Muscle layer of duodenum (tissue), 2 donors: ENCODE results near the gene LASP1.

ENCODE experiments used
- H3K27ac ChIP-seq: one replicate; pipeline ENCODE4 v1.7.0; 2013; ENCODE audit warnings: mild to moderate bottlenecking, low read length
- H3K27me3 ChIP-seq: one replicate; pipeline ENCODE4 v1.7.0; 2013; ENCODE audit warnings: low read depth, mild to moderate bottlenecking, control low read depth, low read length
- H3K36me3 ChIP-seq, 2 donors: one replicate each; pipeline ENCODE4 v1.7.0; 2013; ENCODE audit warnings: low read length in 2 of 2, control low read depth in 1 of 2, mild to moderate bottlenecking in 1 of 2; ENCODE audit not compliant: insufficient read depth in 2 of 2, control insufficient read depth in 1 of 2
- H3K4me1 ChIP-seq, 2 donors: one replicate each; pipeline ENCODE4 v1.7.0; 2013; ENCODE audit warnings: low read length in 2 of 2, mild to moderate bottlenecking in 2 of 2, control low read depth in 1 of 2, moderate library complexity in 1 of 2; ENCODE audit not compliant: insufficient read depth in 2 of 2, control insufficient read depth in 1 of 2
- H3K4me3 ChIP-seq, 2 donors: one replicate each; pipeline ENCODE4 v1.7.0; 2013; ENCODE audit warnings: low read length in 2 of 2, low read depth in 1 of 2, mild to moderate bottlenecking in 1 of 2
- H3K9me3 ChIP-seq, 2 donors: one replicate each; pipeline ENCODE4 v1.7.0; 2013; ENCODE audit warnings: low read length in 2 of 2, control low read depth in 1 of 2, mild to moderate bottlenecking in 1 of 2; ENCODE audit not compliant: control insufficient read depth in 1 of 2
- donor health status: healthy.

LASP1 gene

GRCh38 chr17:38915639-38915995, 45.8 kb downstream of the LASP1 start:
- Histone ChIP-seq H3K4me3 (no peak overlapping the region), H3K9me3 (no peaks in the 10 kb centered on the region), H3K36me3 (peaks cover 58% of the 10 kb centered on the region in 2 donors), H3K27ac (no peak overlapping the region), H3K4me1 (peaks cover 7 to 48% of the 10 kb centered on the region in 2 donors), H3K27me3 (no peaks in the 10 kb centered on the region)

- Histone ChIP-seq H3K4me1 (peaks cover 7 to 55% of the 10 kb centered on the region in 2 donors), H3K9me3 (no peaks in the 10 kb centered on the region), H3K27me3 (no peaks in the 10 kb centered on the region), H3K27ac (no peak overlapping the region), H3K36me3 (peaks cover 52 to 58% of the 10 kb centered on the region in 2 donors), H3K4me3 (no peak overlapping the region)
Observed at GRCh38 chr17:38916771-38917170, 46.9 kb downstream of the LASP1 start.

- peaks cover 7 to 55% of the 10 kb centered on the region in 2 donors for H3K4me1 ChIP-seq
- H3K9me3 ChIP-seq, result no peaks in the 10 kb centered on the region
- H3K4me3 ChIP-seq, result no peak overlapping the region
- no peaks in the 10 kb centered on the region for H3K27me3 ChIP-seq
- H3K27ac ChIP-seq, result no peak overlapping the region
- H3K36me3 ChIP-seq, result peaks cover 52 to 58% of the 10 kb centered on the region in 2 donors
Observed at GRCh38 chr17:38917259-38917658, 47.4 kb downstream of the LASP1 start.

GRCh38 chr17:38918129-38918913, 48.5 kb downstream of the LASP1 start:
- Histone ChIP-seq H3K36me3 (peaks cover 48 to 58% of the 10 kb centered on the region in 2 donors), H3K4me1 (peaks cover 0 to 55% of the 10 kb centered on the region in 2 donors), H3K9me3 (no peaks in the 10 kb centered on the region), H3K4me3 (no peak overlapping the region), H3K27me3 (no peaks in the 10 kb centered on the region), H3K27ac (no peak overlapping the region)

- Histone ChIP-seq H3K36me3 (peaks cover 46 to 57% of the 10 kb centered on the region in 2 donors), H3K4me1 (peaks cover 0 to 55% of the 10 kb centered on the region in 2 donors), H3K27me3 (no peaks in the 10 kb centered on the region), H3K9me3 (no peaks in the 10 kb centered on the region), H3K4me3 (no peak overlapping the region), H3K27ac (no peak overlapping the region)
Observed at GRCh38 chr17:38918916-38919315, 49.1 kb downstream of the LASP1 start.

GRCh38 chr17:38919316-38920078, 49.6 kb downstream of the LASP1 start:
- H3K4me1 ChIP-seq, result peaks cover 0 to 52% of the 10 kb centered on the region in 2 donors
- H3K27ac ChIP-seq, result no peak overlapping the region
- H3K27me3 ChIP-seq, result no peaks in the 10 kb centered on the region
- H3K4me3 ChIP-seq, result no peak overlapping the region
- no peaks in the 10 kb centered on the region for H3K9me3 ChIP-seq
- H3K36me3 ChIP-seq, result peaks cover 43 to 51% of the 10 kb centered on the region in 2 donors

GRCh38 chr17:38920374-38921291, 50.8 kb downstream of the LASP1 start:
- no peaks in the 10 kb centered on the region for H3K27me3 ChIP-seq
- H3K9me3 ChIP-seq, result no peaks in the 10 kb centered on the region
- peaks cover 35 to 40% of the 10 kb centered on the region in 2 donors for H3K36me3 ChIP-seq
- no peak overlapping the region for H3K4me3 ChIP-seq
- peak overlapping the region; percentile 5 for H3K27ac ChIP-seq
- H3K4me1 ChIP-seq, result peaks cover 0 to 50% of the 10 kb centered on the region in 2 donors

GRCh38 chr17:38921756-38922411, 52.0 kb downstream of the LASP1 start:
- H3K4me1 ChIP-seq, result peaks cover 0 to 59% of the 10 kb centered on the region in 2 donors
- no peaks in the 10 kb centered on the region for H3K9me3 ChIP-seq
- H3K4me3 ChIP-seq, result no peak overlapping the region
- no peaks in the 10 kb centered on the region for H3K27me3 ChIP-seq
- peaks cover 28 to 29% of the 10 kb centered on the region in 2 donors for H3K36me3 ChIP-seq
- H3K27ac ChIP-seq, result no peak overlapping the region

- H3K27ac ChIP-seq, result no peak overlapping the region
- H3K27me3 ChIP-seq, result no peaks in the 10 kb centered on the region
- H3K36me3 ChIP-seq, result peaks cover 20 to 21% of the 10 kb centered on the region in 2 donors
- H3K9me3 ChIP-seq, result no peaks in the 10 kb centered on the region
- peaks cover 0 to 59% of the 10 kb centered on the region in 2 donors for H3K4me1 ChIP-seq
- H3K4me3 ChIP-seq, result no peak overlapping the region
Observed at GRCh38 chr17:38922538-38923297, 52.9 kb downstream of the LASP1 start.
